Gastrocnemius medialis (tissue), 4 donors: ENCODE measurements around the gene VIPR2.
"Not testable (repeated sequence)": the region's sequence is repeated elsewhere in the genome, so short reads cannot be mapped to it uniquely, and the experiment has no call there.

ENCODE experiments used
- POLR2A ChIP-seq, 2 donors: fragments of 450-650 bp; IDR thresholded peaks; one replicate each; pipeline ENCODE4 v1.6.1; 2017; ENCODE audit warnings: antibody characterized with exemption in 2 of 2, mild to moderate bottlenecking in 2 of 2, moderate library complexity in 2 of 2
- TF ChIP-seq, protein P1 (sequence below), 5 experiments: fragments of 450-650 bp in 3 of 5; fragments of 200-600 bp in 2 of 5; sonication (generic) in 2 of 5; IDR thresholded peaks in 4 of 5; conservative IDR thresholded peaks in 1 of 5; 1 replicate in 4 of 5; 2 replicates in 1 of 5; pipeline ENCODE4 v1.5.1; 2016 to 2019; ENCODE audit warnings: antibody characterized with exemption in 5 of 5, mild to moderate bottlenecking in 3 of 5, moderate library complexity in 3 of 5

DNA sequence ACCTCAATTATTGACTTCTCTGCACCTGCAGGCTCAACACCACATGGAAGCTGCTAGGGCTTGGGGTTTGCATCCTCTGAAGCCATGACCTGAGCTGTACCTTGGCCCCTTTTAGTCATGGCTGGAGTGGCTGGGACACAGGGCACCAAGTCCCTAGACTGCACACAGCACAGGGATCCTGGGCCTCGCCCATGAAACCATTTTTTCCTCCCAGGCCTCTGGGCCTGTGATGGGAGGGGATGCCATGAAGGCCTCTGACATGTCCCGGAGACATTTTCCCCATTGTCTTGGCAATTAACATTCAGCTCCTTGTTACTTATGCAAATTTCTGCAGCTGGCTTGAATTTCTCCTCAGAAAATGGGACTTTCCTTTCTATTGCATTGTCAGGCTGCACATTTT is 160.7 kb downstream of the VIPR2 start:
- TF ChIP-seq, protein P1, sequence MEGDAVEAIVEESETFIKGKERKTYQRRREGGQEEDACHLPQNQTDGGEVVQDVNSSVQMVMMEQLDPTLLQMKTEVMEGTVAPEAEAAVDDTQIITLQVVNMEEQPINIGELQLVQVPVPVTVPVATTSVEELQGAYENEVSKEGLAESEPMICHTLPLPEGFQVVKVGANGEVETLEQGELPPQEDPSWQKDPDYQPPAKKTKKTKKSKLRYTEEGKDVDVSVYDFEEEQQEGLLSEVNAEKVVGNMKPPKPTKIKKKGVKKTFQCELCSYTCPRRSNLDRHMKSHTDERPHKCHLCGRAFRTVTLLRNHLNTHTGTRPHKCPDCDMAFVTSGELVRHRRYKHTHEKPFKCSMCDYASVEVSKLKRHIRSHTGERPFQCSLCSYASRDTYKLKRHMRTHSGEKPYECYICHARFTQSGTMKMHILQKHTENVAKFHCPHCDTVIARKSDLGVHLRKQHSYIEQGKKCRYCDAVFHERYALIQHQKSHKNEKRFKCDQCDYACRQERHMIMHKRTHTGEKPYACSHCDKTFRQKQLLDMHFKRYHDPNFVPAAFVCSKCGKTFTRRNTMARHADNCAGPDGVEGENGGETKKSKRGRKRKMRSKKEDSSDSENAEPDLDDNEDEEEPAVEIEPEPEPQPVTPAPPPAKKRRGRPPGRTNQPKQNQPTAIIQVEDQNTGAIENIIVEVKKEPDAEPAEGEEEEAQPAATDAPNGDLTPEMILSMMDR (IDR thresholded peaks at IDR 0.05 in 4 of 5, conservative IDR thresholded peaks at IDR 0.05 in 1 of 5), result not testable (repeated sequence)
- TF ChIP-seq POLR2A (IDR thresholded peaks at IDR 0.05), result not testable (repeated sequence)
